Activated T-helper 17 cell treated with anti-CD3 and anti-CD28 coated beads, Interleukin-2, amount 50 U/mL, for 72 hours (primary cell): Measurements from ENCODE around the gene IL10RB. TPM values are rescaled to one million over a fixed set of nuclear protein-coding genes. Genes with fewer than 3 reads are reported as not detected.
"Not testable (repeated sequence)": the region's sequence is repeated elsewhere in the genome, so short reads cannot be mapped to it uniquely, and the experiment has no call there.

ENCODE experiments used
- ATAC-seq: fragments of 150-1000 bp; cut with Tn5 transposase; replicated peaks from 2 replicates; pipeline ENCODE4 v1.10.0; 2021; ENCODE audit warnings: mild to moderate bottlenecking, moderate library complexity
- H3K27ac Mint-ChIP-seq: one replicate; pipeline ENCODE4 v1.8.0; 2022; ENCODE audit warnings: mixed read lengths
- H3K27me3 Mint-ChIP-seq: one replicate; pipeline ENCODE4 v1.8.0; 2022; ENCODE audit warnings: mixed read lengths
- H3K36me3 Mint-ChIP-seq: one replicate; pipeline ENCODE4 v1.8.0; 2022; ENCODE audit warnings: low read depth, mild to moderate bottlenecking, mixed read lengths
- H3K4me1 Mint-ChIP-seq: one replicate; pipeline ENCODE4 v1.8.0; 2022; ENCODE audit warnings: mixed read lengths
- H3K4me3 Mint-ChIP-seq: one replicate; pipeline ENCODE4 v1.8.0; 2022; ENCODE audit warnings: mild to moderate bottlenecking, mixed read lengths
- H3K9me3 Mint-ChIP-seq: one replicate; pipeline ENCODE4 v1.8.0; 2022; ENCODE audit warnings: mixed read lengths
- total RNA-seq, 2 donors: library from RNA; stranded (reverse); gene quantifications; one replicate each; pipeline ENCODE4 v1.2.3, GENCODE V29; 2022

Gene IL10RB
- total RNA-seq, 2 donors from 2014 or later: 30.1 to 46.7 TPM

GRCh38 chr21:33312121-33312520 lies 46.0 kb downstream of the IL10RB start:
- H3K9me3 Mint-ChIP-seq: no peaks in the 10 kb centered on the region
- ATAC-seq: no peak
- H3K4me3 Mint-ChIP-seq: no peak overlapping the region
- H3K4me1 Mint-ChIP-seq: peaks cover 5% of the 10 kb centered on the region
- H3K27me3 Mint-ChIP-seq: no peaks in the 10 kb centered on the region
- H3K27ac Mint-ChIP-seq: no peak overlapping the region
- H3K36me3 Mint-ChIP-seq: no peaks in the 10 kb centered on the region

DNA sequence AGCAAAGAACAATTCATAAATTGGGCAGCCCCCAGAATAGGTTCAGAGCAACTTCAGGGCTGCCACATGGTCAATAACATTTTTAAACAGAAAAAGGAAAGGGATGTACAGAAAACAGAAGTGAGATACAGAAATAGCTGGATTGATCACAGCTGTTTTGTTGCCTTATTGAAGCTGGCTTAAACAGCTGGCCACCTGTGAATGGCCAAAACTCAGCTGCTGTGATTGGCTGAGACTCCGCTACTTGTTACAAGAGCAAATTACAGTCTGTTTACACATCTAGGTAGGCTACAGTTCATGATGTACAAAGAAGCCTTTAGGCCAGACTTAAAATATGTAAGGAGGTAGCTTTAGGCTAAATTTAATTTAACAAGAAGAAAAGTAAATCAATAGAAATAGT lies 47.0 kb downstream of the IL10RB start:
- no peak for ATAC-seq
- Mint-ChIP-seq H3K27ac (no peak overlapping the region), H3K27me3 (no peaks in the 10 kb centered on the region), H3K36me3 (no peaks in the 10 kb centered on the region), H3K4me1 (peaks cover 5% of the 10 kb centered on the region), H3K4me3 (no peak overlapping the region), H3K9me3 (no peaks in the 10 kb centered on the region)

DNA sequence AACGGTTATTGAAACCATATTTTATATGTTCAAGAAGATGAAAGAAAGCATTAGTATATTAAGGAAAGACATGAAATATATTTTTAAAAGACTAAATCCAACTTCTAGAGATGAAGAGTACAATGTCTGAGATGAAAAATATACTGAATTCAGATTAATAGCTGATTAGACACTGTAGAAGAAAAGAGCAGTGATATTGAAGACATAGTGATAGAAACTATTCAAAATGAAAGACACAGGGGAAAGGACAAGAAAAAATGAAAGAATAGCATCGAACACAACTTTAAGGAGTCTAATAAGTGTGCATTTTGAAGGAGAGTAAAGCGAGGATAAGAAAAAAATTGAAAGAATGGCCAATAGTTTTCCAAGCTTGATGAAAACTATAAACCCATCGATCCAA lies 47.4 kb downstream of the IL10RB start:
- Mint-ChIP-seq H3K4me3 (no peak overlapping the region), H3K4me1 (peaks cover 5% of the 10 kb centered on the region), H3K9me3 (no peaks in the 10 kb centered on the region), H3K27me3 (no peaks in the 10 kb centered on the region), H3K27ac (no peak overlapping the region), H3K36me3 (no peaks in the 10 kb centered on the region)
- no peak for ATAC-seq

DNA sequence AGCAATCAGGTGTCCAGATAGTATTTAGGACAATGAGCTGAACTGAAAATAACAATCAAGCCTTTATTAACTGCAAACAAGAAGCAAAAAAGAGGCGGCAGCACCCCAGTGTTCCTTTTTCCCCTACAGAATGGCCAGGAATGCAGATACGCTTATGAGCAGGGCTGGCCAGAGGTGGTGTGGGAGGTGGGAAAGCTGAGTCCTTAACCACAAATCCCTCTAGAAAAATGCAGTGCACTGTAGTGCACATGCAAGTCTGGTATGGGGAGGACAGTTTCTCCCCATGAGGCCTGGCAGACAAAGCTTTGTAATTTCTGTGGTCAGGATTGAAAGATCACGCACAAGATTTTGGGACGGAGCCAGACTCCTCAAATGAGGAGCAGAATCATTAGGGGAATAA lies 47.9 kb downstream of the IL10RB start:
- no peak for ATAC-seq
- H3K9me3 Mint-ChIP-seq: no peaks in the 10 kb centered on the region
- H3K4me1 Mint-ChIP-seq: peaks cover 1% of the 10 kb centered on the region
- H3K27me3 Mint-ChIP-seq: no peaks in the 10 kb centered on the region
- no peak overlapping the region for H3K4me3 Mint-ChIP-seq
- H3K36me3 Mint-ChIP-seq: no peaks in the 10 kb centered on the region
- no peak overlapping the region for H3K27ac Mint-ChIP-seq

- ATAC-seq: no peak
- no peak overlapping the region for H3K27ac Mint-ChIP-seq
- H3K4me3 Mint-ChIP-seq: no peak overlapping the region
- H3K9me3 Mint-ChIP-seq: no peaks in the 10 kb centered on the region
- H3K27me3 Mint-ChIP-seq: no peaks in the 10 kb centered on the region
- H3K36me3 Mint-ChIP-seq: no peaks in the 10 kb centered on the region
- no peaks in the 10 kb centered on the region for H3K4me1 Mint-ChIP-seq
Observed at GRCh38 chr21:33315946-33316710, 50.0 kb downstream of the IL10RB start.

- no peak for ATAC-seq
- H3K4me1 Mint-ChIP-seq: no peaks in the 10 kb centered on the region
- H3K9me3 Mint-ChIP-seq: no peaks in the 10 kb centered on the region
- no peaks in the 10 kb centered on the region for H3K36me3 Mint-ChIP-seq
- H3K27ac Mint-ChIP-seq: no peak overlapping the region
- no peaks in the 10 kb centered on the region for H3K27me3 Mint-ChIP-seq
- H3K4me3 Mint-ChIP-seq: no peak overlapping the region
Observed at GRCh38 chr21:33317145-33317544, 51.0 kb downstream of the IL10RB start.

DNA sequence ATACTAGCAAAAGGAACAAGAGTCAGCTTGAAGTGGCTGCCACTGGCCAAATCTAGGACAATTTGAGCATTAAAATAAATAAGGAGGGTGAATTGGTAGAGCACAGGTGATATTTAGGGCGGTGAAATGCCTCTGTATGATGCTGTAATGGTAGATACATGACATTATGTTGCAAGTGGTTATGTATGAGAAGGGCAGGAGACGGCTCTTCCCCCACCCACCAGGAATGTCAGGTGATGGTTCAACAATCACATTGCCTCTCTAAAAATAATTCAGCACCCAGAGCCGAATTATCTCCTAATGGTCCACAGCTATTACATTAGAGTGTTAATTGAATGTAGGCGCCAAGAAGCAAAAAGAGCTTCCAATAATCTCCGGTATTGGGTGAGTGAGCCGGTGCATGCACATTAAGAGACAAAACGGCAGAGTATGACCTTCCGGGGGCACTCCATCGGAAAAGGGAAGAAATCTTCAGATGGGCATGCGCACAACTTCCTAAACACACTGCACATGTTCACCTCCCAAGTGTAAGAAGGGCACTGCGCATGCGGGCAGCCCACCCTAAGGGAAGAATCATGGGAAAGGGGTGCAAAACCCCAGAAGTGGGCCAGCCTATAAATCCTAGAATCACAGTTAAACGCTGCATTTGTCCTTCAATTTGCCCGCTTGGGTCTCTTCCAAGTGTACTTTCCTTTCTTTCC lies 51.8 kb downstream of the IL10RB start:
- no peaks in the 10 kb centered on the region for H3K27me3 Mint-ChIP-seq
- no peaks in the 10 kb centered on the region for H3K4me1 Mint-ChIP-seq
- no peak overlapping the region for H3K27ac Mint-ChIP-seq
- no peak for ATAC-seq
- H3K36me3 Mint-ChIP-seq: no peaks in the 10 kb centered on the region
- H3K9me3 Mint-ChIP-seq: no peaks in the 10 kb centered on the region
- H3K4me3 Mint-ChIP-seq: no peak overlapping the region

- not testable (repeated sequence) for H3K9me3 Mint-ChIP-seq, H3K27me3 Mint-ChIP-seq, H3K4me3 Mint-ChIP-seq, H3K4me1 Mint-ChIP-seq, ATAC-seq, H3K27ac Mint-ChIP-seq, H3K36me3 Mint-ChIP-seq
Observed at GRCh38 chr21:33321005-33321404, 54.8 kb downstream of the IL10RB start.

DNA sequence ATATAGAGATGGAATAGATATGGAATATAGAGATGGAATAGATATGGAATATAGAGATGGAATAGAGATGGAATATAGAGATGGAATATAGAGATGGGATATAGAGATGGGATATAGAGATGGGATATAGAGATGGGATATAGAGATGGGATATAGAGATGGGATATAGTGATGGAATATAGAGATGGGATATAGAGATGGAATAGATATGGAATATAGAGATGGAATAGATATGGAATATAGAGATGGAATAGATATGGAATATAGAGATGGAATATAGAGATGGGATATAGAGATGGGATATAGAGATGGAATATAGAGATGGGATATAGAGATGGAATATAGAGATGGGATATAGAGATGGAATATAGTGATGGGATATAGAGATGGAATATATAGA lies 57.4 kb downstream of the IL10RB start:
- not testable (repeated sequence) for H3K27me3 Mint-ChIP-seq, H3K9me3 Mint-ChIP-seq, ATAC-seq, H3K4me3 Mint-ChIP-seq, H3K27ac Mint-ChIP-seq
- Mint-ChIP-seq H3K36me3 (peaks cover 14% of the 10 kb centered on the region), H3K4me1 (peaks cover 10% of the 10 kb centered on the region)

DNA sequence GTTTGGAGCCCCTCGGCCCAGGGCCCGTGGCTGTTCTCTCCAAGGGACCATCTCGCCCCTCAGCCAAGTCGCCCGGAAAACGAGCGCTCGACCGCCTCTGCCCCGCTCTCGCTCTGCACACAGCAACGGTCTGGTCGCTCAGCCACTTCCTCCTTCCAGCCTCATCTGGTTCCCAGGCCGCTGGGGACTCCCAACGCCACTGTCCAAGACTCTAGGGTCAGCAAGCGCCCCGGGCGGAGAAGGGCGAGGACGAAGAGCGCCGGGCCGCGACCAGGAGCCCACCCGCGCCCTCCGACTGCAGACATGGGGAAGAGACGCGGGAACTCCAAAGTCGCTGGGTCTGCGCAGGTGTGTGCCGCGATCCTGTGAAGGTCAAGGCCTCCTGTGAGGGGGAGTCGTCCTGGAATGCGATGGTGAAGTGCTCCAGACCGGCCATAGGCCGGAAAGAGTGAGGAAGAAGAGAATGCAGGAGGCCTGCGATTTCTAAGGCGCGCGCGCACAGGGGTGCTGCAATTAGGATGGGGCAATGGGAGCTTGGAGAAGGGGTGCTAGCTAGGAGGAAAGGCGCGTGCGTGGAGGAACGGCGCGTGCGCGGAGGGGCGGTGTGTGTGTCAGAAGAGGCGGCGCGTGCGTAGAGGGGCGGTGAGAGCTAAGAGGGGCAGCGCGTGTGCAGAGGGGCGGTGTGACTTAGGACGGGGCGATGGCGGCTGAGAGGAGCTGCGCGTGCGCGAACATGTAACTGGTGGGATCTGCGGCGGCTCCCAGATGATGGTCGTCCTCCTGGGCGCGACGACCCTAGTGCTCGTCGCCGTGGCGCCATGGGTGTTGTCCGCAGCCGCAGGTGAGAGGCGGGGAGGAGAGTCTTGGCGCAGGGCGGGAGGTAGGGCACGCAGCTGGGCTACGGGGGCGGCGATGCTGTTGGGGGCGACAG lies 58.4 kb downstream of the IL10RB start, which contains the start of gene IFNAR1:
TSS of gene IFNAR1 (plus strand) at position 680 of the 931 bp plus-strand sequence. CDS start at position 766, 86 bp downstream.
- H3K27me3 Mint-ChIP-seq: no peaks in the 10 kb centered on the region
- H3K9me3 Mint-ChIP-seq: no peaks in the 10 kb centered on the region

DNA sequence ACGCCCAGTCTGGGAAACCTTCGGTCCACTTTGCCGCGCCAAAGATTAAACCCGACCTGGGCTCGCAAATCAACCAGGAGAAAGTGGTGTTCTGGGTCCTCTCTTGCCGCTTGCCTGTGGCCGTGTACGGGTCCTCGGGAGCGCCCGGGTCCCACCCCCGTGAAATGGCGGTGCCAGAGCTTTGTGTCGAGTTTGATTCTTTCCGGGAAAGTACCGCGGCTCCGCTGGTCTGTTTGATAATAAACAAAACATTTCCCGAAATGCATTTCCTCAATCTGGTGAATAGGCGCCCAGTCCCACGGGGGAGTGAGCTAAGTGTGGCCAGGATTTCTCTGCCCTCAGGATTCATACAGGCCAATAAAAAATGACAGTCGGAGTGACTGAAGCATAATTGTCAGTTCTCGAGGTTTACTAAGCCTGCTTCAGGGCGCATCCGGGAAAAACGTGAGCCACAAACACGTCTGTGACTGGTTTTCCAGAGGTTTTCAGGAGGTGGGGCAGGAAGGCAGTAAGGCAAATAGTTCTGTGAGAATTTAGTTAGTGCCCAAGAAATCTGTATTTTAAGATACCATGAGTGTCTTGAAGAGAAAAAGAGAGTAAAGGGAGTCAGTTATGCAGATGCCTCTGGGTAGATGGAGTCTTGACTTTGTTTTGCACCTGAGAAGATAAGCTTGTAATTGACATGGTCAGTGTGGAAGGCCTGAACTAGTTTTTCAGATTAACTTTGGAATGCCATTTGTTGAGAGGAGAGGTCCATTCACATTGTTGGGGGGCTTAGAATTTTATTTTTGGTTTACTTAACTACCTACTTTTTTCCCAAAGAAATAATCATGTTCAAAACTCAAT lies 59.3 kb downstream of the IL10RB start:
- peak; percentile 65 for ATAC-seq
- Mint-ChIP-seq H3K36me3 (peaks cover 14% of the 10 kb centered on the region), H3K9me3 (no peaks in the 10 kb centered on the region)

More for the DNA sequence above, 58.4 kb downstream of the IL10RB start, which contains the start of gene IFNAR1:
- Mint-ChIP-seq H3K36me3 (peaks cover 14% of the 10 kb centered on the region), H3K27ac (no peak within 1 kb of the TSS), H3K4me3 (no peak within 1 kb of the TSS), H3K4me1 (peaks cover 10% of the 10 kb centered on the region)
- peak; percentile 93 for ATAC-seq

DNA sequence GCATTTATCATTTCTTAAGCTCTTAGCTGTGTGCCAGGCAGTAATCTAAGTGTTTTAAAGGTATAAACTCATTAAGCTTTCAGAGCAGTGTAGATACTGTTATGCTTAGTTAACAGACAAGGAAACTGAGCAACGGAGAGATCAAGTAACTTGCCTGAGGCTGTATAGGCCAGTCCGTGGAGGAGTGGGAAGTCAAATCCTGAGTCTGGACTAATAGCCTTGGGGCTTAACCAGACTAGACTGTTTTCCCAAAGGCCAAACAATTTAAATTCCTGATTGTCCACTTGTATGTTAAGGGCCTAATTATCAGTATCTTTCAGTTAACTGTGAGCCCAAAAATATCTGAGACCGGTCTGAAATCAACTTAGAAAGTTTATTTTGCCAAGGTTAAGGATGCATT lies 61.2 kb downstream of the IL10RB start:
- peaks cover 30% of the 10 kb centered on the region for H3K4me1 Mint-ChIP-seq
- no peak overlapping the region for H3K4me3 Mint-ChIP-seq
- H3K36me3 Mint-ChIP-seq: peaks cover 21% of the 10 kb centered on the region
- H3K27ac Mint-ChIP-seq: no peak overlapping the region
- H3K27me3 Mint-ChIP-seq: no peaks in the 10 kb centered on the region
- no peaks in the 10 kb centered on the region for H3K9me3 Mint-ChIP-seq
- ATAC-seq: no peak

More for the DNA sequence above, 59.3 kb downstream of the IL10RB start:
- Mint-ChIP-seq H3K4me1 (peaks cover 15% of the 10 kb centered on the region), H3K4me3 (no peak overlapping the region), H3K27ac (no peak overlapping the region), H3K27me3 (no peaks in the 10 kb centered on the region)

GRCh38 chr21:33327792-33328433 lies 61.7 kb downstream of the IL10RB start:
- ATAC-seq: no peak
- H3K36me3 Mint-ChIP-seq: peaks cover 24% of the 10 kb centered on the region
- H3K27me3 Mint-ChIP-seq: no peaks in the 10 kb centered on the region
- peaks cover 35% of the 10 kb centered on the region for H3K4me1 Mint-ChIP-seq
- no peak overlapping the region for H3K4me3 Mint-ChIP-seq
- no peak overlapping the region for H3K27ac Mint-ChIP-seq
- H3K9me3 Mint-ChIP-seq: no peaks in the 10 kb centered on the region
